Stimulated activated memory B cell treated with anti-CD40 and anti-IgM and Interleukin-4, amounts not matched to agents 10 μg/mL and 1 μg/mL and 100 μg/mL, for 72 hours (primary cell): ENCODE measurements around the gene COPS4.
"Not testable (repeated sequence)": the region's sequence is repeated elsewhere in the genome, so short reads cannot be mapped to it uniquely, and the experiment has no call there.

Experiments
- ATAC-seq: fragments of 150-1000 bp; cut with Tn5 transposase; 2 replicates; pipeline ENCODE4 v1.10.0; 2021
- H3K27ac Mint-ChIP-seq: one replicate; pipeline ENCODE4 v1.8.0; 2022; ENCODE audit warnings: mild to moderate bottlenecking, mixed read lengths
- H3K27me3 Mint-ChIP-seq: one replicate; pipeline ENCODE4 v1.8.0; 2022; ENCODE audit warnings: mixed read lengths
- H3K36me3 Mint-ChIP-seq: one replicate; pipeline ENCODE4 v1.8.0; 2022; ENCODE audit warnings: mixed read lengths
- H3K4me1 Mint-ChIP-seq: one replicate; pipeline ENCODE4 v1.8.0; 2022; ENCODE audit warnings: mixed read lengths
- H3K4me3 Mint-ChIP-seq: one replicate; pipeline ENCODE4 v1.8.0; 2022; ENCODE audit warnings: mild to moderate bottlenecking, moderate library complexity, mixed read lengths
- H3K9me3 Mint-ChIP-seq: one replicate; pipeline ENCODE4 v1.8.0; 2022; ENCODE audit warnings: mixed read lengths

The COPS4 gene

DNA sequence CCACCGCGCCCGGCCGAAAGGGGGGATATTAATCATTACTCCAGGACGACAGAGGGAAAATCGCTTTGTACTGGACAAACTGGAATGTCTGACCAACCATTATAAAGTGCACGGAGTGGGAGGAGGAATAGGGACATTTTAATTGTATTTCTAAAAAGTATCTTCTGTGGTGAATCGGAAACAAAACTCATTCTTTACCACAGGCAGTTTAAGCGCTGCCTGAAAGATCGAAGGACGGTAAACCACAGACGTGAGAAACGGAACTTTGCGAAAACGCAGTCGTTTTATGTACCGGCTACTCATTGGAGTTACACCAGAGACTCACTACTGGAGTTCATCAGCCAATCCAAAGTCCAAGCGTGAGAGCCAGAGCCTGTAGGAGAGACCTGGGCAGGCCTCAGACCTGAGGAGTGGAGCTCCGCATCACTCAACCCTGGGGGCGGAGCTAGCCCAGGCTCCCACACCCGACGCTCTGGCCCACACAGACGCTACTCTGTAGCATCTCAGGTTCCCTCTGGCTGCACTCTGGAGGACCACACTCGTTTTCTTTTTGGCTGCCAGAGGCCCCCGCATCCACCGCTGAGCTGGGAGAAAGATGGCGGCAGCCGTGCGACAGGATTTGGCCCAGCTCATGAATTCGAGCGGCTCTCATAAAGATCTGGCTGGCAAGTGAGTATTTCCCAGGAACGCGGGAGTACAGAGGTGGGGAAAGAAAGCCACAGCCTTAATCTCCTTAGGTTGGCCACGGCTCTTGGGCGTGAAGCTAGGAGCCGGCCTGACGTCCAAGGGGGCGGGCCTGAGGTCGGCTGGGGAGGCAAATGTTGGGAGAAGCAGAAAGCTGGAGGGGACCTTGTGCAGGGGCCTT, at the start of gene COPS4:
TSS of gene COPS4 (plus strand) at position 554 of the 865 bp plus-strand sequence. CDS start at position 596, 42 bp downstream.
- ATAC-seq, result peak; percentile 100
- H3K4me1 Mint-ChIP-seq, result peaks cover 36% of the 10 kb centered on the region
- no peaks in the 10 kb centered on the region for H3K27me3 Mint-ChIP-seq
- peak within 1 kb of the TSS; percentile 99 for H3K4me3 Mint-ChIP-seq
- H3K36me3 Mint-ChIP-seq, result no peaks in the 10 kb centered on the region
- no peaks in the 10 kb centered on the region for H3K9me3 Mint-ChIP-seq
- peak within 1 kb of the TSS; percentile 90 for H3K27ac Mint-ChIP-seq

DNA sequence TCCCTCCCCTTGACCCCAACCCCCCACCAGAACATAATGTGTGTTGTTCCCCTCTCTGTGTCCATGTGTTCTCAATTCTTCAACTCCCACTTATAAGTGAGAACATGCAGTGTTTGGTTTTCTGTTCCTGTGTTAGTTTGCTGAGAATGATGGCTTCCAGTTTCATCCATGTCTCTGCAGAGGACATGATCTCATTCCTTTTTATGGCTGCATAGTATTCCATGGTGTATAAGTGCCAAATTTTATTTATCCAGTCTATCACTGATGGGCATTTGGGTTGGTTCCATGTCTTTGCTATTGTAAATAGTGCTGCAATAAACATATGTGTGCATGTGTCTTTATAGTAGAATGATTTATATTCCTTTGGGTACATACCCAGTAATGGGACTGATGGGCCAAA, 47.5 kb upstream of the COPS4 start:
- ATAC-seq, H3K27ac Mint-ChIP-seq, H3K27me3 Mint-ChIP-seq: not testable (repeated sequence)

DNA sequence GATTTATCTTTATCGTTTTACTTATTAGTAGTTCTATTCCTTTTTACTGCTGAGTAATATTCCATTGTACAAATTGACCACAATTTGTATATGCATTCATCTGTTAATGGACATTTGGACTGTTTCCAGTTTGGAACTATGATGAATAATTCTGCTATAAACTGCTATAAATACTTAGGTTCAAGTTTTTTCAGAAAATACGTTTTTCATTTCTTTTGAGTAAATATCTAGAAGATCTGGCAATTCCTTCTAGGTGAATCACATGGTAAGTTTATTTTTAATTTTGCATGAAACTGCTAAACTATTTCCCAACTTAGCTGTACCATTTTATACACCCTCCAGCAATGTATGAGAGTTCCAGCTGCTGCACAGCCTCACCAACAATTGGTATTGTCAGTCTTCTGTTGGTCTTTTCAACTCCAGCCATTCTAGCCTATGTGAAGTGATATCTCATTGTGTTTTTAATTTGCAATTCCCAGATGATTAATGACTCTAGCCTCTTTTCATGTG, 46.6 kb upstream of the COPS4 start:
- H3K27ac Mint-ChIP-seq, result no peak overlapping the region
- no peaks in the 10 kb centered on the region for H3K9me3 Mint-ChIP-seq
- H3K27me3 Mint-ChIP-seq, result no peaks in the 10 kb centered on the region
- peaks cover 15% of the 10 kb centered on the region for H3K4me1 Mint-ChIP-seq
- no peak overlapping the region for H3K4me3 Mint-ChIP-seq
- peaks cover 8% of the 10 kb centered on the region for H3K36me3 Mint-ChIP-seq
- ATAC-seq, result no peak

More for the DNA sequence above, 47.5 kb upstream of the COPS4 start:
- H3K4me1 Mint-ChIP-seq, result peaks cover 15% of the 10 kb centered on the region
- not testable (repeated sequence) for H3K36me3 Mint-ChIP-seq, H3K4me3 Mint-ChIP-seq, H3K9me3 Mint-ChIP-seq

DNA sequence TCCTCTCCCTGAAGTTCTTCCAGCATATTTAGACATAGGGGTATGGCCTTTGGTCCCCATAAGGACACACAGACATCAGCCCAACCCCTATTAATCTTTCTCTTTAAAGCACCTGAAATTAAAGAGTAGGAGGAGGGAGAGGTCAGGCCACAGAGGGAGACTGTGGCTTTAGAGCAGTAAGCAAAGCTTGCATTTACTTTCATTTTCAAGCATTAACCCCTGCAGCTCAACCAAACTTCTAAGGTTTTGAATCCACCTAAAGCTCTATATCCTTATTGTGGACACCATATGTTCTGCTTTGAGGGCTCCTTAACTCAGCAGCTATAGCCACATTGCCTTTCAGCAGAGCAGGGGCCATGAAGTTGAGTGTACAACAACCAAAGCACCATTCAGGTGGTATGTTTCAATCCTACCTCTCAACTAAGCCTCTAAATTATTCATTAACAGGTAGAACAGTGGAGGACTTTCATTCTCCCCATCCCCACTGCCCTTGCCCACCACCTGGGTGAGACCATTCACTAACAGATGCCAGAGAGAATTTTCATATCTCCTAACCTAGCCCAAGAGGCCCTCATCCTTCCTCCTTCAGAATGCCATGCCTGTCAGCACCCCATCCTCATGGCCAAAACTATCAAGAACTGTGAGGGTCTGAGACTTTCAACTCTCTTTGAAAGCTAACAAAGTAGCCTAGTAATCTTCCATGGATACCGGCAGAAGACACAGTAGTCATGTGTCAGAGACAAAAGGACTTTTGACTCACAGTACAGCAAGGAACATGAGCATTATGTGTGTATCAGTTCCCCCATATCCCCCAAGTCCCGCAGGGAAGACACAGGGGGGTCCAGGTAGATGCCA, 45.2 kb upstream of the COPS4 start:
- peak; percentile 56 for ATAC-seq
- no peak overlapping the region for H3K4me3 Mint-ChIP-seq

DNA sequence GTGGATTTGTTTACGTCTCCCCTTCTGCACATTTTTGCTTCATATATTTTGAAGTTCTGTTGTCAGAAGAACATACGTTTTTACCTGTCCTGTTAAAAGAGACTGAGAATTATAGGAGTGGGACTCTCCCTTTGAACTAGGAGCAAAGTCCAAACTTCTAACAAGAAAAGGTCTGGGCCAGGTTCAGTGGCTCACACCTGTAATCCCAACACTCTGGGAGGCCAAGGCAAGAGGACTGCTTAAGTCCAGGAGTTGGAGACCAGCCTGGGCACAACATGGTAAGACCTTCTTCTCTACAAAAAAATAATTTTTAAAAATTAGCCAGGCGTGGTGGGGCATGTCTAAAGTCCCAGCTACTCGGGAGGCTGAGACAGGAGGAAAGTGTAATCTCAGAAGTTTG, 40.1 kb upstream of the COPS4 start:
- Mint-ChIP-seq H3K9me3 (no peaks in the 10 kb centered on the region), H3K27ac (no peak overlapping the region), H3K27me3 (no peaks in the 10 kb centered on the region), H3K4me1 (peaks cover 10% of the 10 kb centered on the region), H3K36me3 (peaks cover 6% of the 10 kb centered on the region), H3K4me3 (no peak overlapping the region)
- no peak for ATAC-seq

More for the DNA sequence above, 45.2 kb upstream of the COPS4 start:
- Mint-ChIP-seq H3K4me1 (peaks cover 15% of the 10 kb centered on the region), H3K36me3 (peaks cover under 1% of the 10 kb centered on the region), H3K9me3 (no peaks in the 10 kb centered on the region), H3K27ac (peak overlapping the region; percentile 81), H3K27me3 (no peaks in the 10 kb centered on the region)

DNA sequence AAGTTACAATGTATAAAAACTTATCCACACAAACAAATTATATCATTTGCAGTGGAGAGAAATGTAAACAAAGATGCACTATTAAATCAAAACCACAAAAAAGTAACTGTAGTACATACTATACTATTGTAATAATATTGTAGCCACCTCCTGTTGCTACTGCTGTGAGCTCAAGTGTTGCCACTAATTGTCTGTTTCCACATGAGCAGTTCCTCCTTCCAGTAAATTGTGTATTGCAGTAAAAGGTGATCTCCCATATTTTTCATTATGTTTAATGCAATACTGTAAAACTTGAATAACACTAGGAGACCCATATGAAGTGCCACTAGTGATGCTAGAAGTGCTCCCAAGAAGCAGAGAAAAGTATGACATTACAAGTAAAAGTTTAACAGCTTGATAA, 36.1 kb upstream of the COPS4 start:
- no peak overlapping the region for H3K27ac Mint-ChIP-seq

DNA sequence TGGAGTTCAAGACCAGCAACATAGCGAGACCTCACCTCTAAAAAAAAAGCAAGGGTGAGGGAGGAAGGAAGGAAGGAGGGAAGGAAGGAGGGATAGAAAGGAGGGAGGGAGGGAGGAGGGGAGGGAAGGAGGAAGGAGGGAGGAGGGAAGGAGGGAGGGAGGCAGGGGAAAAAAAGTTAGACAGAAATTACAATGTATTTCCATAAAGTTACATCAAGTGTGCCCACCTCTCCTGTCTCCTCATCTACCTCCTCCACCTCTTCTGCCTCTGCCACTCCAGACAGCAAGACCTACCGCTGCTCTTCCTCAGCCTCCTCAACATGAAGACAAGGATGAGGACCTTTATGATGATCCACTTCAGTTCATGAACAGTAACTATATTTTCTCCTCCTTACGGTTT, 32.7 kb upstream of the COPS4 start:
- H3K36me3 Mint-ChIP-seq, result peaks cover 17% of the 10 kb centered on the region
- peaks cover 7% of the 10 kb centered on the region for H3K4me1 Mint-ChIP-seq

More for the DNA sequence above, 36.1 kb upstream of the COPS4 start:
- H3K27me3 Mint-ChIP-seq, result no peaks in the 10 kb centered on the region
- peaks cover 4% of the 10 kb centered on the region for H3K4me1 Mint-ChIP-seq
- H3K9me3 Mint-ChIP-seq, result no peaks in the 10 kb centered on the region
- H3K4me3 Mint-ChIP-seq, result no peak overlapping the region
- H3K36me3 Mint-ChIP-seq, result peaks cover 17% of the 10 kb centered on the region
- ATAC-seq, result no peak

DNA sequence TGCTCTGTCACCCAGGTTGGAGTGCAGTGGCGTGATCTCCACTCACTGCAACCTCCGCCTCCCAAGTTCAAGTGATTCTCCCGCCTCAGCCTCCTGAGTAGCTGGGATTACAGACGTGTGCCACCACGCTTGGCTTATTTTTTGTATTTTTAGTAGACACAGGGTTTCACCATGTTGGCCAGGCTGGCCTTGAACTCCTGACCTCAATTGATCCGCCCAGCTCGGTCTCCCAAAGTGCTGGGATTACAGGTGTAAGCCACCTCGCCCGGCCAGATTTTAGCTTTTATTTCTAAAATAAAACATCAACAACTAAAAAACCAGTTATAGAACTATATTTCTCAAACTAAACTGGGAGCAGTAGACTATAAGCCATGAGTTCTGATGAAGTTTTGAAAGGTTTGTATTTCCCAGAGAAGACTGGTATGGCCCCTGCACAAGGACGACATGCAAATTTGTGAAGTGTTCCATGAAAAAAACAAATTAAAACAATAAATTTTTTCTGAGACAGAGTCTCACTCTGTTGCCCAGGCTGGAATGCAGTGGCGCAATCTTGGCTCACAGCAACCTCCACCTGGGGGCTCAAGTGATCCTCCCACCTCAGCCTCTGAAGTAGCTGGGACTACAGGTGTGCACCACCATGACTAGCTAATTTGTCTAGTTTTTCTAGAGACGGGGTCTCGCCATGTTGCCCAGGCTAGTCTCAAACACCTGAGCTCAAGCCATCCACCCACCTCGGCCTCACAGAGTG, 31.8 kb upstream of the COPS4 start:
- peaks cover 15% of the 10 kb centered on the region for H3K36me3 Mint-ChIP-seq
- not testable (repeated sequence) for H3K9me3 Mint-ChIP-seq, H3K4me3 Mint-ChIP-seq, H3K27ac Mint-ChIP-seq, ATAC-seq, H3K27me3 Mint-ChIP-seq
- H3K4me1 Mint-ChIP-seq, result peaks cover 15% of the 10 kb centered on the region

More for the DNA sequence above, 32.7 kb upstream of the COPS4 start:
- ATAC-seq, result no peak
- Mint-ChIP-seq H3K27ac (no peak overlapping the region), H3K27me3 (no peaks in the 10 kb centered on the region), H3K9me3 (no peaks in the 10 kb centered on the region), H3K4me3 (no peak overlapping the region)

DNA sequence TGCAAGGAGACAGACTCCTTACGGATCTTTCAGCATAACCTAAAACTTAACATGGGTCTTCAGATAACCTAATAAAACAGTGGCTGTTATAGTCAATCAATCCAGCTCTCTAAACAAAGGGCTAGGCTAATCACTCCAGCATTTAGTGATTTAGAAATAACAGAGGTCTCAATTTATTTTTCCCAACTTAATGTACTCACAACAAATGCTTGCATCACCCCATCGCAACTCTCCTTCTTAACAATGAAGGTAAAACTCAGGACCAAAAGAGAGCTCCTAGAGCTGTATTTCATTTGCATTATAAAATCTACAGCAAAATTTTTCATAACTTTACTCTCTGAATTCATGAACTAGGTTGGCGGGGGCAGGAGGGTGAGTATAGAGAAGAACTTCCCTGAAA, 25.5 kb upstream of the COPS4 start:
- ATAC-seq, result no peak
- Mint-ChIP-seq H3K27me3 (no peaks in the 10 kb centered on the region), H3K4me1 (peaks cover 52% of the 10 kb centered on the region)

DNA sequence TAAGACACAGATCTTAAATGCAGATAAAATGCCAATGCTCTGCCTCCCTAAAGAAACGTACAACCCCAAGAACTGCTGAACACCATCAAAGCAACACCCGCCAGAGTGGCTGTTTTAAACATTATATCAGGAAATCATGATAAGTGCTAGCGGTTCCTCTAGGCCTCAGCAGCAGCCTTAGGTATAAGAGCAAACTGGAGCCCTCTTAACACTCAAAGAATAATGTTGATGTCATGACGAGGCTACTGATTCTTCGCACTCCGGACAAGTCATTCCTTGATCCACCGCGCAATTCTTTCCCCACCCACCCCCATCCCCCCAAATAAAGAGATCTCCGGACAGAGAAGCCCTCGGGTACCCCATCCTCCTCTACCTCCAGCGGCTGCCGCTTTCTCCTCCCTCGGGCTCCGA, 24.9 kb upstream of the COPS4 start:
- ATAC-seq, result no peak
- Mint-ChIP-seq H3K9me3 (no peaks in the 10 kb centered on the region), H3K4me3 (peak overlapping the region; percentile 98), H3K27me3 (no peaks in the 10 kb centered on the region), H3K4me1 (peaks cover 52% of the 10 kb centered on the region), H3K27ac (peak overlapping the region; percentile 100), H3K36me3 (no peaks in the 10 kb centered on the region)

More for the DNA sequence above, 25.5 kb upstream of the COPS4 start:
- Mint-ChIP-seq H3K4me3 (peak overlapping the region; percentile 98), H3K36me3 (no peaks in the 10 kb centered on the region), H3K9me3 (no peaks in the 10 kb centered on the region), H3K27ac (peak overlapping the region; percentile 100)

DNA sequence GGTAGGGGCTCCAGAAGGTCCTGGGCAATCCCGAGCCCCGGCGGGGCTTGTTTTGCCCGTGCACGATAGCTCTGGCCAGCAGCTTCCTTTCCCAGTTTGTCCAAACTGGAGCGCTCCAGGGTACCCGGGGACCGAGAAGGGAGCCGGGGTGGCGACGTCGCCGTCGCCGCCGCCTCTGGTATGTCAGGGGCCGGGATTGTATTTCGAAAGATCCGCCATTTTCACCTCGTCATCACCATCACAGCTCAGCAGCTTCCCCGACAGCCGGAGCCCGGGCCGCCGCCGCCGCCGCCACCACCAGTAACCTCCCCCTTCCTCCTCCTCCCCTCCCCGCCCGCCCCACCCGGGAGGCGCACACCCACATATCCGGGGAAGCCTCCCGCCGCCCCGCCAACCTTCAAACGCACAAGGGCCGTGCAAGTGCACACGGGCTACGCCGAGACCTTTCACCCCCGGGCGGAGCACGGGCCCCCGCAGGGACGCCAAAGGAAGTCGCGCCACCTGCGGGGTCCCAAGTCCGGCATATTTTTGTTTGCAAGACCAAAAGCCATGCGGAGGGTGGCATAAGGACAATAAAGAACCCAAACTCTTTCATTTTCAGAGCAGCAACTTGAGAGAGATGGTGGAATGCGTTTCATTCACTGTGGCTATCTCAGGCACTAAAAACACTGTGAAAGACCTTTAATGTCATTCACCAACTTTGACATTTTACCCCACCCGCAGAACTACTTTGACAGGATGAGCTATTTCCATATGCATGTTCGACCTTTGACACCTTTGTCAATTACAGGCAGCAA, 24.3 kb upstream of the COPS4 start, which contains the start of gene LIN54:
TSS of gene LIN54 (minus strand) at position 302 of the 797 bp plus-strand sequence. CDS start 25,979 bp downstream, outside the sequence.
- ATAC-seq, result peak; percentile 79
- Mint-ChIP-seq H3K9me3 (no peaks in the 10 kb centered on the region), H3K36me3 (no peaks in the 10 kb centered on the region), H3K4me1 (peaks cover 52% of the 10 kb centered on the region), H3K4me3 (peak within 1 kb of the TSS; percentile 98), H3K27me3 (no peaks in the 10 kb centered on the region), H3K27ac (peak within 1 kb of the TSS; percentile 100)

DNA sequence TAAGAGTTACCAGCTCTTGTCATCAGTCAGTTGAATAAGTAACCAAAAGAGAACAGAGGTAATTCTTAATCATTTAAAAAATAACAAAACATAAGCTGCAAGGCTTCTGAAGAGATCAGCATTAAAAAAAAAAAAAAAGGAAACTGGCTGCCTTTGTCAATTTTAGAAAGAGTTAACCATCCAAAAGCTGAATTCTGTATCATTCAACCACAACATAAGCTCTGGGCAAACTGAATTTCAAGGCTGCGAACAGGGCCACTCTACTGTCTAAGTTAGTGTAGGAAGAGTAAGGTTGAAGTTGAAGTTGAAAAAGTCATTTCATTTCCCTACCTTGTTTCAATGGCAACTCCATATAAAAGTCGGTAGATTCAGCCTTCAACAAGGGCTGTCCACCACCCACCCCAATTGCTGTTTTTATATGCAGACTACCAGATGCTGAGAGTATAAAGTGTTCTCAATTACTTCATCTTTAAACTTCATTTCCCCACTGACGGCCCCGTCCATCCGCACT, 23.2 kb upstream of the COPS4 start:
- Mint-ChIP-seq H3K9me3 (no peaks in the 10 kb centered on the region), H3K27ac (peak overlapping the region; percentile 100), H3K27me3 (no peaks in the 10 kb centered on the region), H3K4me1 (peaks cover 52% of the 10 kb centered on the region), H3K36me3 (no peaks in the 10 kb centered on the region), H3K4me3 (peak overlapping the region; percentile 98)
- no peak for ATAC-seq

DNA sequence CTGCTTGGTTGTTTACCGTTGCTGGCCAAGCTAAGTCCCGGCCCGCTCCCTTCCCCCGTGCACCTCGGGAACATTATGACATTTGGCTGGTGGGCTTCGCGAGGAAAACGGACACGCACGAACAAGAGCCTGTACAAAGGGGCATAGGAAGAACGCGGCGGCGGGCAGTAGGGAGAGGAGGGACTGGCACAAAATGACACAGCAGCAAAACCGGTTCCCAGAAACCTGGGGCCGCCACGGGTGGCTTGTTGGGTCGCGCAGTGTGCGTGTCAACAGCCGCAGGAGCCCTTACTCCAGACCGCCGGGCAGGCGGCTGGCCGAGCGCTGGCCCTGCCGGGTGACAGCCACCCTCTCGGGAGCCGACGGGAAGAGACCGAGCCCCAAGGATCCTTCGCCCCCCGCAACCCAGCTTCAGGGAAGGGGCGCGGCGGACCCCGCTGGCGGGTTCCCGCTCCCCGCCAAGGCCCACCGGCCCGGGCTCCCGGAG, 22.7 kb upstream of the COPS4 start:
- Mint-ChIP-seq H3K9me3 (no peaks in the 10 kb centered on the region), H3K4me3 (peak overlapping the region; percentile 98), H3K27me3 (no peaks in the 10 kb centered on the region), H3K4me1 (peaks cover 51% of the 10 kb centered on the region), H3K27ac (peak overlapping the region; percentile 100), H3K36me3 (no peaks in the 10 kb centered on the region)
- ATAC-seq, result peak; percentile 1
